Stimulated activated CD8-positive, alpha-beta memory T cell treated with anti-CD3 and anti-CD28 coated beads, Interleukin-7, amount 100 ng/mL, for 1 hour (primary cell): ENCODE data around the gene ZFAND2B.

ENCODE experiments used
- DNase-seq, 2 donors: peaks; one replicate each; pipeline ENCODE4 v3.0.0-alpha.2; 2020; ENCODE audit warnings: low read depth in 2 of 2

Gene ZFAND2B

GRCh38 chr2:219204425-219205164 lies 2.0 kb upstream of the ZFAND2B start:
- no peak for DNase-seq

- no peak for DNase-seq
These were observed 1.4 kb upstream of the ZFAND2B start for GRCh38 chr2:219205165-219205538.

- no peak for DNase-seq
These were observed 628 bp upstream of the ZFAND2B start for GRCh38 chr2:219205981-219206327.

GRCh38 chr2:219207134-219207883 lies 727 bp downstream of the ZFAND2B start:
- no peak for DNase-seq

GRCh38 chr2:219207884-219208740 lies 1.5 kb downstream of the ZFAND2B start:
- no peak for DNase-seq

GRCh38 chr2:219209236-219210195 lies 2.9 kb downstream of the ZFAND2B start:
- no peak for DNase-seq

GRCh38 chr2:219210196-219210885 lies 3.8 kb downstream of the ZFAND2B start:
- DNase-seq: no peak

GRCh38 chr2:219210886-219211362 lies 4.3 kb downstream of the ZFAND2B start:
- DNase-seq: no peak

GRCh38 chr2:219213026-219213415 lies 6.4 kb downstream of the ZFAND2B start:
- no peak for DNase-seq

- no peak for DNase-seq
These were observed 7.0 kb downstream of the ZFAND2B start for GRCh38 chr2:219213486-219214071.

- no peak for DNase-seq
These were observed 7.6 kb downstream of the ZFAND2B start for GRCh38 chr2:219214141-219214540.

- DNase-seq: no peak
These were observed 8.2 kb downstream of the ZFAND2B start for GRCh38 chr2:219214786-219215185.

GRCh38 chr2:219215871-219216534 lies 9.4 kb downstream of the ZFAND2B start:
- no peak for DNase-seq

GRCh38 chr2:219216535-219216915 lies 9.9 kb downstream of the ZFAND2B start:
- DNase-seq: no peak

GRCh38 chr2:219218217-219218731 lies 11.7 kb downstream of the ZFAND2B start:
- DNase-seq: no peak

GRCh38 chr2:219218732-219219701 lies 12.4 kb downstream of the ZFAND2B start, which contains the start of gene ABCB6:
Gene ABCB6, minus strand, starts transcription at chr2:219218958. Its CDS starts 285 bp downstream, at chr2:219218673.
- peak; percentile 51 to 60 for DNase-seq

GRCh38 chr2:219219784-219220532 lies 13.4 kb downstream of the ZFAND2B start:
- DNase-seq: no peak
